Heart left ventricle (tissue), 13 donors: ENCODE measurements around the gene BDH1.

Source experiments
- POLR2A ChIP-seq, 2 donors: fragments of 450-650 bp; IDR thresholded peaks; one replicate each; pipeline ENCODE4 v1.6.1; 2017; ENCODE audit warnings: antibody characterized with exemption in 2 of 2, mild to moderate bottlenecking in 2 of 2, moderate library complexity in 2 of 2
- TF ChIP-seq, protein P1 (sequence below), 12 donors: fragments of 200-600 bp; sonication (generic) in 4 of 12; IDR thresholded peaks; one replicate each; pipeline versions ENCODE4 v1.5.0 to v1.8.0; 2018 to 2022; ENCODE audit warnings: antibody characterized with exemption in 12 of 12, mild to moderate bottlenecking in 5 of 12
- donor health status: ischemic (EF 13 %, LVEDD 7.1; RV severe dilation, severe dysfunction).
- donor health status: DM: no; HTN: yes; CAD: no.
- donor health status: DM: no; HTN: no; CAD: no.
- donor health status: ischemic (EF 25% LVEDD 6.9; RV normal size, moderate dysfunction).
- donor health status: ischemic (EF 25% LVEDD 5.7; RV mildly dilated, moderate dysfunction).
- donor health status: ischemic (EF 35%, LVEDD 5.7; RV mildly dilated, moderate dysfunction).
- donor health status: nonischemic (EF 11% LVEDD 7.7; RV severe dilation, severe dysfunction).
- donor health status: DM: yes; HTN: yes; CAD: no.
- donor health status: PGD.
- donor health status: ischemic (EF 29% LVEDD 5.4; RV normal size, mild dysfunction).
- donor health status: nonischemic (EF 23%, LVEDD 6.1; RV moderate dilation, normal function).

- TF ChIP-seq, protein P1, sequence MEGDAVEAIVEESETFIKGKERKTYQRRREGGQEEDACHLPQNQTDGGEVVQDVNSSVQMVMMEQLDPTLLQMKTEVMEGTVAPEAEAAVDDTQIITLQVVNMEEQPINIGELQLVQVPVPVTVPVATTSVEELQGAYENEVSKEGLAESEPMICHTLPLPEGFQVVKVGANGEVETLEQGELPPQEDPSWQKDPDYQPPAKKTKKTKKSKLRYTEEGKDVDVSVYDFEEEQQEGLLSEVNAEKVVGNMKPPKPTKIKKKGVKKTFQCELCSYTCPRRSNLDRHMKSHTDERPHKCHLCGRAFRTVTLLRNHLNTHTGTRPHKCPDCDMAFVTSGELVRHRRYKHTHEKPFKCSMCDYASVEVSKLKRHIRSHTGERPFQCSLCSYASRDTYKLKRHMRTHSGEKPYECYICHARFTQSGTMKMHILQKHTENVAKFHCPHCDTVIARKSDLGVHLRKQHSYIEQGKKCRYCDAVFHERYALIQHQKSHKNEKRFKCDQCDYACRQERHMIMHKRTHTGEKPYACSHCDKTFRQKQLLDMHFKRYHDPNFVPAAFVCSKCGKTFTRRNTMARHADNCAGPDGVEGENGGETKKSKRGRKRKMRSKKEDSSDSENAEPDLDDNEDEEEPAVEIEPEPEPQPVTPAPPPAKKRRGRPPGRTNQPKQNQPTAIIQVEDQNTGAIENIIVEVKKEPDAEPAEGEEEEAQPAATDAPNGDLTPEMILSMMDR (IDR thresholded peaks at IDR 0.05), result no peak
- no peak for TF ChIP-seq POLR2A (IDR thresholded peaks at IDR 0.05)
Observed at GRCh38 chr3:197495059-197495455, 60.7 kb downstream of the BDH1 start.
